PC-9 (cell line): ENCODE measurements around the gene ZNF124.
"Not testable (repeated sequence)": the region's sequence is repeated elsewhere in the genome, so short reads cannot be mapped to it uniquely, and the experiment has no call there.

Experiments
- EZH2 ChIP-seq: fragments of 200-600 bp; sonication (generic); IDR thresholded peaks from 2 replicates; pipeline ENCODE4 v1.8.0; 2017; ENCODE audit warnings: antibody characterized with exemption, low read depth
- TF ChIP-seq, protein P1 (sequence below): fragments of 200-600 bp; sonication (generic); conservative IDR thresholded peaks from 2 replicates; pipeline ENCODE4 v1.6.1; 2017; ENCODE audit warnings: mixed run types, antibody characterized with exemption, mild to moderate bottlenecking, moderate library complexity

DNA sequence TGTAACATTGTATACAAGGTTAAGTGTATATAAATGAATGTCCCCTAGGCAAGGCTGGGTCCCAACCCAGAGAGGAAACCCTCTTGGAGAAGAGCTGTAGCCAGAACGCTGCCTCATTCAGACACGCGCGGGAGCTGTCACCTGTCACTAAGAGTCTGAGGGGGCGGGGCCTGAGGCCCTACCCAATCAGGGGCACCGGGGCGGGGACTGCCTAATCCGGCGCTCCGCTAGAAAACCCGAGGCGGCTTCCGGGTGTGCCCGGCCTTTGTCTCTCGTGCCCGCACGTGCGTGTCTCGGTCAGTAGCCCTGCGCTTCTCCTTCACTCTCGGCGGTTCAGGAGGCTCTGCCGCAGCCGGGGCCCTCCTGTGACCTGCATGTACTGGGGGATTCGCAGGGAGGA lies 45.7 kb downstream of the ZNF124 start:
- TF ChIP-seq, protein P1, sequence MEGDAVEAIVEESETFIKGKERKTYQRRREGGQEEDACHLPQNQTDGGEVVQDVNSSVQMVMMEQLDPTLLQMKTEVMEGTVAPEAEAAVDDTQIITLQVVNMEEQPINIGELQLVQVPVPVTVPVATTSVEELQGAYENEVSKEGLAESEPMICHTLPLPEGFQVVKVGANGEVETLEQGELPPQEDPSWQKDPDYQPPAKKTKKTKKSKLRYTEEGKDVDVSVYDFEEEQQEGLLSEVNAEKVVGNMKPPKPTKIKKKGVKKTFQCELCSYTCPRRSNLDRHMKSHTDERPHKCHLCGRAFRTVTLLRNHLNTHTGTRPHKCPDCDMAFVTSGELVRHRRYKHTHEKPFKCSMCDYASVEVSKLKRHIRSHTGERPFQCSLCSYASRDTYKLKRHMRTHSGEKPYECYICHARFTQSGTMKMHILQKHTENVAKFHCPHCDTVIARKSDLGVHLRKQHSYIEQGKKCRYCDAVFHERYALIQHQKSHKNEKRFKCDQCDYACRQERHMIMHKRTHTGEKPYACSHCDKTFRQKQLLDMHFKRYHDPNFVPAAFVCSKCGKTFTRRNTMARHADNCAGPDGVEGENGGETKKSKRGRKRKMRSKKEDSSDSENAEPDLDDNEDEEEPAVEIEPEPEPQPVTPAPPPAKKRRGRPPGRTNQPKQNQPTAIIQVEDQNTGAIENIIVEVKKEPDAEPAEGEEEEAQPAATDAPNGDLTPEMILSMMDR = not testable (repeated sequence)
- not testable (repeated sequence) for TF ChIP-seq EZH2
